SK-N-SH treated with all-trans-retinoic acid at 6 μM for 48 hours (cell line): ENCODE results near the gene PPP1R12B.

Experiments used
- ATAC-seq: fragments of 200-7000 bp; cut with Tn5 transposase; 3 replicates; pipeline ENCODE4 v1.9.1; 2020; ENCODE audit warnings: mild to moderate bottlenecking, moderate library complexity
- ARNTL ChIP-seq: fragments of 450-650 bp; formaldehyde crosslinking; IDR thresholded peaks from 2 replicates; pipeline ENCODE4 v1.5.0; 2020; ENCODE audit warnings: low read depth, mild to moderate bottlenecking, moderate library complexity, borderline replicate concordance
- BACH2 ChIP-seq: fragments of 250-450 bp; sonication (Bioruptor Pico); IDR thresholded peaks from 2 replicates; pipeline ENCODE4 v1.9.0; 2021; ENCODE audit warnings: mild to moderate bottlenecking, borderline replicate concordance
- CREB5 ChIP-seq: fragments of 250-450 bp; sonication (Bioruptor Pico); IDR thresholded peaks from 2 replicates; pipeline ENCODE4 v1.5.1; 2020; ENCODE audit warnings: low read depth, mild to moderate bottlenecking, moderate library complexity
- CSDC2 ChIP-seq: fragments of 250-450 bp; sonication (Bioruptor Pico); IDR thresholded peaks from 2 replicates; pipeline ENCODE4 v1.5.0; 2020; ENCODE audit warnings: mild to moderate bottlenecking, moderate library complexity
- CSRNP3 ChIP-seq: fragments of 250-450 bp; sonication (Bioruptor Pico); IDR thresholded peaks from 2 replicates; pipeline ENCODE4 v1.5.1; 2021; ENCODE audit warnings: mild to moderate bottlenecking, moderate library complexity
- GLIS3 ChIP-seq: fragments of 250-450 bp; sonication (Bioruptor Pico); IDR thresholded peaks from 2 replicates; pipeline ENCODE4 v1.5.0; 2020; ENCODE audit warnings: mild to moderate bottlenecking, moderate library complexity
- ISL1 ChIP-seq: fragments of 250-450 bp; sonication (Bioruptor Pico); IDR thresholded peaks from 2 replicates; pipeline ENCODE4 v2.1.2; 2022; ENCODE audit warnings: mild to moderate bottlenecking, moderate library complexity
- OSR1 ChIP-seq: fragments of 250-450 bp; sonication (Bioruptor Pico); IDR thresholded peaks from 2 replicates; pipeline ENCODE4 v1.8.0; 2022; ENCODE audit warnings: moderate library complexity, mild to moderate bottlenecking, inconsistent platforms
- PATZ1 ChIP-seq: fragments of 250-450 bp; sonication (Bioruptor Pico); IDR thresholded peaks from 2 replicates; pipeline ENCODE4 v1.8.0; 2020; ENCODE audit warnings: mild to moderate bottlenecking, moderate library complexity, borderline replicate concordance
- POU6F1 ChIP-seq: fragments of 250-450 bp; sonication (Bioruptor Pico); IDR thresholded peaks from 2 replicates; pipeline ENCODE4 v1.8.0; 2021; ENCODE audit warnings: low read depth, mild to moderate bottlenecking, moderate library complexity, borderline replicate concordance
- RARB ChIP-seq: fragments of 250-450 bp; sonication (Bioruptor Pico); IDR thresholded peaks from 2 replicates; pipeline ENCODE4 v1.8.0; 2021; ENCODE audit warnings: mild to moderate bottlenecking, moderate library complexity
- SNAI2 ChIP-seq: fragments of 250-450 bp; sonication (Bioruptor Pico); IDR thresholded peaks from 2 replicates; pipeline ENCODE4 v1.5.0; 2020; ENCODE audit warnings: mild to moderate bottlenecking, moderate library complexity
- TCF4 ChIP-seq: fragments of 250-450 bp; sonication (Bioruptor Pico); IDR thresholded peaks from 2 replicates; pipeline ENCODE4 v1.8.0; 2021; ENCODE audit warnings: mild to moderate bottlenecking, moderate library complexity, borderline replicate concordance
- TOX ChIP-seq: fragments of 250-450 bp; sonication (Bioruptor Pico); IDR thresholded peaks from 2 replicates; pipeline ENCODE4 v1.8.0; 2021; ENCODE audit warnings: mild to moderate bottlenecking, moderate library complexity, borderline replicate concordance
- TSHZ2 ChIP-seq: fragments of 250-450 bp; sonication (Bioruptor Pico); IDR thresholded peaks from 2 replicates; pipeline ENCODE4 v1.5.0; 2020; ENCODE audit warnings: mild to moderate bottlenecking, moderate library complexity
- ZC3H10 ChIP-seq: fragments of 250-450 bp; sonication (Bioruptor Pico); IDR thresholded peaks from 2 replicates; pipeline ENCODE4 v1.5.1; 2021; ENCODE audit warnings: mild to moderate bottlenecking, moderate library complexity
- ZFP3 ChIP-seq: fragments of 250-450 bp; sonication (Bioruptor Pico); IDR thresholded peaks from 2 replicates; pipeline ENCODE4 v1.5.0; 2020; ENCODE audit warnings: mild to moderate bottlenecking, moderate library complexity
- ZFP30 ChIP-seq: fragments of 450-650 bp; formaldehyde crosslinking; IDR thresholded peaks from 2 replicates; pipeline ENCODE4 v1.5.0; 2022; ENCODE audit warnings: mild to moderate bottlenecking, moderate library complexity
- ZNF565 ChIP-seq: fragments of 450-650 bp; formaldehyde crosslinking; conservative IDR thresholded peaks from 2 replicates; pipeline ENCODE4 v1.5.0; 2020; ENCODE audit warnings: low read depth, mild to moderate bottlenecking, moderate library complexity
- ZNF70 ChIP-seq: fragments of 450-650 bp; formaldehyde crosslinking; IDR thresholded peaks from 2 replicates; pipeline ENCODE4 v1.5.0; 2020; ENCODE audit warnings: mild to moderate bottlenecking, moderate library complexity
- ZNF8 ChIP-seq: fragments of 450-650 bp; formaldehyde crosslinking; IDR thresholded peaks from 2 replicates; pipeline ENCODE4 v1.5.0; 2020; ENCODE audit warnings: mild to moderate bottlenecking, moderate library complexity

PPP1R12B gene

GRCh38 chr1:202306535-202307345, 41.8 kb upstream of the PPP1R12B start:
- ATAC-seq = no peak
- no peak for TF ChIP-seq SNAI2 (CRISPR knock-in tag)
- TF ChIP-seq CSDC2 (CRISPR knock-in tag) = no peak
- no peak for TF ChIP-seq CSRNP3
- TF ChIP-seq TOX (CRISPR knock-in tag) = no peak
- TF ChIP-seq PATZ1 (CRISPR knock-in tag) = no peak
- TF ChIP-seq ZFP30 (CRISPR knock-in tag) = no peak
- TF ChIP-seq TSHZ2 (CRISPR knock-in tag) = no peak
- no peak for TF ChIP-seq CREB5 (CRISPR knock-in tag)
- TF ChIP-seq ZFP3 (CRISPR knock-in tag) = no peak
- no peak for TF ChIP-seq ISL1
- no peak for TF ChIP-seq OSR1 (CRISPR knock-in tag)
- TF ChIP-seq BACH2 = no peak
- no peak for TF ChIP-seq ZNF565
- no peak for TF ChIP-seq ZC3H10 (CRISPR knock-in tag)
- TF ChIP-seq ZNF8 (CRISPR knock-in tag) = no peak
- no peak for TF ChIP-seq ZNF70 (CRISPR knock-in tag)
- no peak for TF ChIP-seq POU6F1
- no peak for TF ChIP-seq RARB (CRISPR knock-in tag)

GRCh38 chr1:202310071-202310725, 38.3 kb upstream of the PPP1R12B start:
- no peak for ATAC-seq
- TF ChIP-seq TCF4 (no peak), ZFP30 (CRISPR knock-in tag) (no peak), ZFP3 (CRISPR knock-in tag) (no peak), ZNF565 (no peak), CSDC2 (CRISPR knock-in tag) (no peak), GLIS3 (CRISPR knock-in tag) (no peak), TSHZ2 (CRISPR knock-in tag) (no peak), RARB (CRISPR knock-in tag) (no peak), ZNF8 (CRISPR knock-in tag) (no peak), ARNTL (CRISPR knock-in tag) (no peak), ZC3H10 (CRISPR knock-in tag) (no peak), TOX (CRISPR knock-in tag) (no peak), CSRNP3 (no peak), SNAI2 (CRISPR knock-in tag) (no peak), BACH2 (no peak), CREB5 (CRISPR knock-in tag) (no peak), OSR1 (CRISPR knock-in tag) (no peak)
